ENCODE results near the gene KCNQ1. TPM values are rescaled to one million over a fixed set of nuclear protein-coding genes. Genes with fewer than 3 reads are reported as not detected.

The KCNQ1 gene
- total and polyA plus RNA-seq, 9 of the 15 experiments (the other 6 are each of a cell fraction or from before 2014, with no cell fraction given), result 0.44 TPM; not detected in 8

GRCh38 chr11:2885017-2885677 is 440.3 kb downstream of the KCNQ1 start (continued):
- TF ChIP-seq, protein P1, sequence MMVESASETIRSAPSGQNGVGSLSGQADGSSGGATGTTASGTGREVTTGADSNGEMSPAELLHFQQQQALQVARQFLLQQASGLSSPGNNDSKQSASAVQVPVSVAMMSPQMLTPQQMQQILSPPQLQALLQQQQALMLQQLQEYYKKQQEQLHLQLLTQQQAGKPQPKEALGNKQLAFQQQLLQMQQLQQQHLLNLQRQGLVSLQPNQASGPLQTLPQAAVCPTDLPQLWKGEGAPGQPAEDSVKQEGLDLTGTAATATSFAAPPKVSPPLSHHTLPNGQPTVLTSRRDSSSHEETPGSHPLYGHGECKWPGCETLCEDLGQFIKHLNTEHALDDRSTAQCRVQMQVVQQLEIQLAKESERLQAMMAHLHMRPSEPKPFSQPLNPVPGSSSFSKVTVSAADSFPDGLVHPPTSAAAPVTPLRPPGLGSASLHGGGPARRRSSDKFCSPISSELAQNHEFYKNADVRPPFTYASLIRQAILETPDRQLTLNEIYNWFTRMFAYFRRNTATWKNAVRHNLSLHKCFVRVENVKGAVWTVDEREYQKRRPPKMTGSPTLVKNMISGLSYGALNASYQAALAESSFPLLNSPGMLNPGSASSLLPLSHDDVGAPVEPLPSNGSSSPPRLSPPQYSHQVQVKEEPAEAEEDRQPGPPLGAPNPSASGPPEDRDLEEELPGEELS (CRISPR knock-in tag; IDR thresholded peaks at IDR 0.05; ENCODE audit: borderline replicate concordance), result peak; percentile 91; the same call in 1 of the 2 replicates
- no peak for TF ChIP-seq ZBTB8A (IDR thresholded peaks at IDR 0.05; ENCODE audit: partially characterized antibody)
- TF ChIP-seq ZBED1 (IDR thresholded peaks at IDR 0.05), result no peak
- TF ChIP-seq ZC3H8 (IDR thresholded peaks at IDR 0.05), result no peak
- TF ChIP-seq, protein P2, sequence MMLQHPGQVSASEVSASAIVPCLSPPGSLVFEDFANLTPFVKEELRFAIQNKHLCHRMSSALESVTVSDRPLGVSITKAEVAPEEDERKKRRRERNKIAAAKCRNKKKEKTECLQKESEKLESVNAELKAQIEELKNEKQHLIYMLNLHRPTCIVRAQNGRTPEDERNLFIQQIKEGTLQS (IDR thresholded peaks at IDR 0.05), result no peak
- TF ChIP-seq, protein P2 (CRISPR knock-in tag; conservative IDR thresholded peaks at IDR 0.05), result peak; percentile 49; the same call in 1 of the 2 replicates
- no peak for TF ChIP-seq ZNF133 (CRISPR knock-in tag; IDR thresholded peaks at IDR 0.05)
- TF ChIP-seq CHD4 (IDR thresholded peaks at IDR 0.05; ENCODE audit: insufficient read depth, insufficient replicate concordance, low read depth, low read length, poor library complexity, severe bottlenecking), result peak; percentile 59
- TF ChIP-seq ARID1B (IDR thresholded peaks at IDR 0.05), result no peak; the same call in 1 of the 2 replicates
- TF ChIP-seq, protein P3, sequence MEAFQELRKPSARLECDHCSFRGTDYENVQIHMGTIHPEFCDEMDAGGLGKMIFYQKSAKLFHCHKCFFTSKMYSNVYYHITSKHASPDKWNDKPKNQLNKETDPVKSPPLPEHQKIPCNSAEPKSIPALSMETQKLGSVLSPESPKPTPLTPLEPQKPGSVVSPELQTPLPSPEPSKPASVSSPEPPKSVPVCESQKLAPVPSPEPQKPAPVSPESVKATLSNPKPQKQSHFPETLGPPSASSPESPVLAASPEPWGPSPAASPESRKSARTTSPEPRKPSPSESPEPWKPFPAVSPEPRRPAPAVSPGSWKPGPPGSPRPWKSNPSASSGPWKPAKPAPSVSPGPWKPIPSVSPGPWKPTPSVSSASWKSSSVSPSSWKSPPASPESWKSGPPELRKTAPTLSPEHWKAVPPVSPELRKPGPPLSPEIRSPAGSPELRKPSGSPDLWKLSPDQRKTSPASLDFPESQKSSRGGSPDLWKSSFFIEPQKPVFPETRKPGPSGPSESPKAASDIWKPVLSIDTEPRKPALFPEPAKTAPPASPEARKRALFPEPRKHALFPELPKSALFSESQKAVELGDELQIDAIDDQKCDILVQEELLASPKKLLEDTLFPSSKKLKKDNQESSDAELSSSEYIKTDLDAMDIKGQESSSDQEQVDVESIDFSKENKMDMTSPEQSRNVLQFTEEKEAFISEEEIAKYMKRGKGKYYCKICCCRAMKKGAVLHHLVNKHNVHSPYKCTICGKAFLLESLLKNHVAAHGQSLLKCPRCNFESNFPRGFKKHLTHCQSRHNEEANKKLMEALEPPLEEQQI (IDR thresholded peaks at IDR 0.05), result no peak
- TF ChIP-seq GATA2 (CRISPR knock-in tag; IDR thresholded peaks at IDR 0.05), result no peak
- no peak for TF ChIP-seq RFX1 (IDR thresholded peaks at IDR 0.05)
- no peak for TF ChIP-seq ATF1 (CRISPR knock-in tag; IDR thresholded peaks at IDR 0.05)
- TF ChIP-seq ATF1 (tag; IDR thresholded peaks at IDR 0.05), result peak; percentile 65
- TF ChIP-seq TEAD4 (IDR thresholded peaks at IDR 0.05; ENCODE audit: low read length), result no peak
- TF ChIP-seq TEAD4 (CRISPR knock-in tag; IDR thresholded peaks at IDR 0.05; ENCODE audit: borderline replicate concordance), result peak; percentile 88; the same call in 1 of the 2 replicates
- TF ChIP-seq, protein P4, sequence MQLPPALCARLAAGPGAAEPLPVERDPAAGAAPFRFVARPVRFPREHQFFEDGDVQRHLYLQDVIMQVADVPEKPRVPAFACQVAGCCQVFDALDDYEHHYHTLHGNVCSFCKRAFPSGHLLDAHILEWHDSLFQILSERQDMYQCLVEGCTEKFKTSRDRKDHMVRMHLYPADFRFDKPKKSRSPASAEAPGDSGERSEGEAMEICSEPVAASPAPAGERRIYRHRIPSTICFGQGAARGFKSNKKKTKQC (CRISPR knock-in tag; IDR thresholded peaks at IDR 0.05), result peak; percentile 83
- TF ChIP-seq KLF16 (IDR thresholded peaks at IDR 0.05), result no peak
- TF ChIP-seq, protein P5, sequence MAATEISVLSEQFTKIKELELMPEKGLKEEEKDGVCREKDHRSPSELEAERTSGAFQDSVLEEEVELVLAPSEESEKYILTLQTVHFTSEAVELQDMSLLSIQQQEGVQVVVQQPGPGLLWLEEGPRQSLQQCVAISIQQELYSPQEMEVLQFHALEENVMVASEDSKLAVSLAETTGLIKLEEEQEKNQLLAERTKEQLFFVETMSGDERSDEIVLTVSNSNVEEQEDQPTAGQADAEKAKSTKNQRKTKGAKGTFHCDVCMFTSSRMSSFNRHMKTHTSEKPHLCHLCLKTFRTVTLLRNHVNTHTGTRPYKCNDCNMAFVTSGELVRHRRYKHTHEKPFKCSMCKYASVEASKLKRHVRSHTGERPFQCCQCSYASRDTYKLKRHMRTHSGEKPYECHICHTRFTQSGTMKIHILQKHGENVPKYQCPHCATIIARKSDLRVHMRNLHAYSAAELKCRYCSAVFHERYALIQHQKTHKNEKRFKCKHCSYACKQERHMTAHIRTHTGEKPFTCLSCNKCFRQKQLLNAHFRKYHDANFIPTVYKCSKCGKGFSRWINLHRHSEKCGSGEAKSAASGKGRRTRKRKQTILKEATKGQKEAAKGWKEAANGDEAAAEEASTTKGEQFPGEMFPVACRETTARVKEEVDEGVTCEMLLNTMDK (IDR thresholded peaks at IDR 0.05; ENCODE audit: borderline replicate concordance, insufficient read depth, low read depth, low read length, poor library complexity, severe bottlenecking), result peak; percentile 18
- TF ChIP-seq IRF1 (CRISPR knock-in tag; IDR thresholded peaks at IDR 0.05; ENCODE audit: borderline replicate concordance), result 0 out of 2 replicates have a peak, but pooled peaks have one; percentile 81
